Measurements from ENCODE around the gene PKP2.

PKP2 gene

DNA sequence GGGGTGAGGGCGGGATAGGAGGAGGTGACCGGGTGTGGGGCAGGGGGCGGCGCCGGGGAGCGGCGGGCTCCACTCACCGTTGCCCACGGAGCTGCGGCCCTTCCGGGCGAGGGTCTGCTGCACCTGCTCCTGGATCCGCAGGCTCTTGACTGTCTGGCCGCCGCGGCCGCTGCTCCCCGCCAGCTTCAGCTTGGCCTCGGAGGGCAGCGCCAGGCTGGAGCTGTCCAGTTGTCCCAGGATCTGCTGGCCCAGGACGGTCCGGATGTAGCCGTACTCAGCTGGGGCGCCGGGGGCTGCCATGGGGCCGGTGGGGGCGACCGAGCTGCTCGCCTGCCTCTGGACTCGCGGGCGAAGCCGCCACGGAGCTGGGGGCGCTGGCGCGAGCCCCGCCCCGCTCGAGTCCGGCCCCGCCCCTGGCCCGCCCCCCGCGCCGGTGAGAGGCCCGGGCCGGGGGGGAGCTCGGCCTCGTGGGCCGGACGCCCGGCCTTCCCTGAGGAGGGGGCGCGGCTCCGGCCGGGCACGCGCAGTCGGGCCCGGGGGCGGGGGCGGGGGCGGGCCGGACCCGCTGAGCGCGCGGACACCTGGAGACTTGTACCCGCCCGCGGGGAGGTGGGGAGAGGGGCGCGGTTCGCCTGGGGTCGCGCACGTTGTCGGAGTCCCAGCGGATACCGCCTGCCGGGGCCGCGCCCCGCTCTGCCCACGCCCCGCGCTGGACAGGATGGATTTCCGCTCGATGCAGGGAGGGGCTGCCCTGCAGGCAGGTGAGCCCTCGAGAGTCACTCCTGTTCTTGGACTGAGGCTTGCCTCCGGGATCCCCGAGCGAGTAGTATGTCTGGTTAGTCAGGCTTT, at the start of gene PKP2:
Gene PKP2, minus strand, starts transcription at position 346 of the 849 bp plus-strand sequence. Its CDS starts 46 bp downstream, at position 300.
- DNase-seq (ENCODE audit: low spot score), result peak; percentile 2

DNA sequence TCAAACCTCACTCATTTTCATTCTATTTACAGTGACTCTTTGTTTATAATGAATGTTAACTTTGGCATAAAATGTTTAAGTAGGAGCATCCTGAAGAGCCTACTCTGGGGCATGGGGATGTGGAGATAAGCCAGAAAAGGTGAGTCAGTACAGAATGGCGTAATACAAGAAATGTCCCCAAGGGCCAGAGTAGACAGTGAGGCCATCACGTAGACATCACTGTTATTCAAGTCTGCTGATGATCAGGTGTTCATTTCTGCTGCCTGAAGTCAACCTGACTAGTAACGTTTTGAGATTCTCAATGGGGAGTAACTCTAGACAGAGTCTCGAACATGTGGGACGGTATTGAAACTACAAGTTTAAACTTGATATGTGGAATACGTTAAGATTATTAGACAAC, 47.6 kb upstream of the PKP2 start:
- no peak for DNase-seq (ENCODE audit: low spot score)

DNA sequence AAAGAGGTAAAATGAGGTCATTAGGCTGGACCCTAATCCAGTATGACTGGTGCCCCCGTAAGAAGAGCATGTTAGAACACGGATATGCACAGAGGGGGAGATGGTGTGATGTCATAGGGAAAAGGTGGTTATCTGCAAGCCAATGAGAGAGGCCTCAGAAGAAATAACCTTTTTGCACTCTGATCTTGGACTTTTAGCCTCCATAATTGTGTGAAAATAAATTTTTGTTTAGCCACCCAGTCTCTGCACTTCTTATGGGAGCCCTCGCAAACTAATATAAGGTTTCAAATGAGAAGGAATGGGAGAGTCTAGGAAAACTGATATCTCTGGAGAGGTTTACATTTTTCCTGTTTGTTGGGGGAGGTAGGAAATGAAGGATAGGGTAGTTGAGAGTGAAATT, 43.2 kb upstream of the PKP2 start:
- no peak for DNase-seq (ENCODE audit: low spot score)

DNA sequence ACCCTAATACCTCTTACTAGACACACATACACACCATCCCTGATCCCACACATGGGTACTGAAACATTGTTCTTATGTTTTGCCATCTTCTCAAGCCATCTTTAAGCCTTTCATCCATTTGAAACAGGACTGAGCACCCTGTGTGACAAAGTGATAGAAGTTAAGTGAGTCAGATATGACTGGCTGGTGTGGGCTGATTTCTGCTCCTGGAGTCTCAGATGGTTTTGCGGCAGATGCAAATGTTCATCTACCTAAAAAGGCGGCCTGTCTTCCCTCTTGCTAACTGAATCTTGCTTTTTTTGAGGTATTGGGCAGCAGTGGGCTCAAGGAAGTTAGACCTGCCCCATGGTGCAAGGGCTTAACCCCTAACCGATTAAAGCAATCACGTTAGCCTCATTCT, 30.4 kb upstream of the PKP2 start:
- DNase-seq (ENCODE audit: low spot score), result no peak

DNA sequence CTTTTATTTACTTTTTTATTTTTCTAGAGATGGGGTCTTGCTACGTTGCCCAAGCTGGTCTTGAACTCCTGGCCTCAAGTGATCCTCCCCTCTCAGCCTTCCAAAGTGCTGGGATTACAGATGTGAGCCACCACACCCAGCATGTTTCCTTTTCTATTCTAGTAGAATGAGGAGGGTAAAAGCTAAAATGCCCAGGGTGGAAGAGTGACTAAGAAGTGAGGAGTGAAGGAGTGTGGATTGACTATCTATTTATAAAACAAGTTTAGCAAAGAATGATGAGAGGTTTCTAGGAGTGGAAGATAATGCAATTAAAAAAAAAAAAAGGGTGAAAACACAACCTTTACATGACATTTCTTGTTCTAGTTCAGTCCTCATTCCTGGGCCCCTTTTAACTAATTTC, 29.8 kb upstream of the PKP2 start:
- DNase-seq (ENCODE audit: low spot score), result no peak

DNA sequence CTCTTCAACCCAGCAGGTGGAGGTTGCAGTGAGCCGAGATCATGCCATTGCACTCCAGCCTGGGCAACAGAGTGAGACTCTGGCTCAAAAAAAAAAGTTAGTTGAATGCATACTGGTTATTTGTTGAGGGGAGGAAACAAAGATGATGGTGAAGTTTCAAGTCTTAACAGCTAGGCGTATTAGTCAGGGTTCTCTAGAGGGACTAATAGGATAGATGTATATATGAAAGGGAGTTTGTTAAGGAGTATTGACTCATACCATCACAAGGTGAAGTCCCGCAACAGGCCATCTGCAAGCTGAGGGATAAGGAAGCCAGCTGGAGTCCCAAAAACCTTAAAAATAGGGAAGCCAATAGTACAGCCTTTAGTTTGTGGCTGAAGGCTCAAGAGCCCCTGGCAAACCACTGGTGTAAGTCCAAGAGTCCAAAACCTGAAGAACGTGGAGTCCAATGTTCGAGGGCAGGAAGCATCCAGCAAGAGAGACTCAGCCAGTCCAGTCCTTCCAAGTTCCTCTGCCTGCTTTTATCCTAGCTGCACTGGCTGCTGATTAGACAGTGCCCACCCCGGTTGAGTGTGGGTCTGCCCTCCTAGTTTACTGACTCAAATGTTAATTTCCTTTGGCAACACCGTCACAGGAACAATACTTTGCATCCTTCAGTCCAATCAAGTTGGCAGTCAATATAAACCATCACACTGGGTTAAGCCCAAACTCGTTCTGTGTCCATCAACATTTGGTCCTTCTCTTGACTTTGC, 26.1 kb upstream of the PKP2 start:
- no peak for DNase-seq (ENCODE audit: low spot score)

DNA sequence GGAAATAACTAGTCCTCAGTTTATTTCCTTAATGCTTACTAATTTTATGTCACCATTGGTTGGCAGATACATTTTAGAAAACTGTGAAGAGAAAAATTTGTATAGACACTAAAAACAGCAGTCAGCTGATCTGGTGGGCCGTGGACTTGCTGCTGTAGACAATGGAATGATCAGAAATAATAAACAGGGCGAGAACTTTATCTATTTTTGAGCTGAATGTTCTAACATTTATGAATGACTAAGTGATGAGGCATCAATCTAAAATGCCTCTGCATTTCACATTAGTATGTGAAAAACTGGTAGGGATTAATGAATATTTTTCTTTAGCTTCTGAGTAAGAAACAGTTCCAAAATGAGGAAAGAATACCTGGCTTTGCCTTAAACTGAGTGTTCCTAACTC, 24.8 kb upstream of the PKP2 start:
- no peak for DNase-seq (ENCODE audit: low spot score)

DNA sequence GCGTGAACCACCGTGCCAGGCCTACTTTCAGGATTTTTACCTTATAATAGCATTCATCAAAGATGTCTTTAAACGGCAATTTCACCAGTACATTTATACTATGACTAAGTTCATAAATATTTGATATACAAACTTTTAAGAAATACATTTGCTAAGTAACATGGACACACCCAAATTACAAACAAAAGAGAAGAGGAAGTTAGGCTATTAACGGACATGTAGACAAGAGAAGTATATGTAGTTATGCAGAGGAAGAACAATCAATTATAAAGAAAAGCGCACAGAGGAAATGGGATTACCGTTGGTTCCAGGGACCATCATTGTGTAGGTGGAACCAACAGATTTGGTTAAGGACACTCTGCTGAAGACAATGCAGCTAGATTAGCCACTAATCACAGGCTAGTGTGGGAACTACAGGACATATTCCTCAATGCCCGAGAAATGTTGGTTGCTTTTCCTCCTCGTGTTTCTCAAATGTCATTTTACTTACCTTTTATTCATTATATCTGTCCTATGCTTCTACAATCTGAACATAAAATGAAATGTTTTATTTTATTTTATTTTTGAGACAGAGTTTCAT, 24.0 kb upstream of the PKP2 start:
- DNase-seq (ENCODE audit: low spot score), result no peak

DNA sequence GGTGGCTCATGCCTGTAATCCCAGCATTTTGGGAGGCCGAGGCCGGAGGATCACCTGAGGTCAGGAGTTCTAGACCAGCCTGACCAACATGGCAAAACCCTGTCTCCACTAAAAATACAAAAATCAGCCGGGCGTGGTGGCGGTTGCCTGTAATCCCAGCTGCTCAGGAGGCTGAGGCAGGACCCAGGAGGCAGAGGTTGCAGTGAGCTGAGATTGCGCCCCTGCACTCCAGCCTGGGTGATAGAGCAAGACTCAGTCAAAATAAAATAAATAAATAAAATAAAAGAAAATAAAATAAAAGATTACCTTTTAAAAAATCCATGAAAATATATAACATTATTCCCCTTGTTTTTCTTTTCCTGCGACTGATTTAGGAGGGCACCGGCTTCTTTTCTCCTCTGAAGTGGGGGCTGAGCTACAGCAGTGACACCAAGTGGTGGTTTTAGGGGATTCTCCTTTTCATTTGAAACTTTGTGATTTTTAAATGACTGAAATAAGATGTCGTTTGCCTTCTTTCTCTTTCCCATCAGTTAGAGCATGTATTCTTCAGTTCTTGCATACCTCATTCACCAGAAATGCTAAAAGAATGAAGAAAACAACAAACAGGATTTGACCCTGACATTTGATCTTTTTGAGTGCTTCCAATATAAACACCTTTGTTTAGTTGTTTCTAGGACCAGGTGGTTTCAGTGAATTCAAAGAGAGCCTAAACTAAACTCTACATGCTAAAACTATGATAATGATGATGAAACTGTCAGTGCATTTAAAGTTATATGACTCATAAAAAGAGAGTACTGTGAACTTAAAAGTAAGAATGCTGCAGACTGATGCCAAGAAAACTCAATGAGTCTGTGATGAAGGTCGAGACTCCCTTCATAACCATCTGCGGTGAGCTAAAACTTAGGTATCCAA, 22.6 kb upstream of the PKP2 start:
- DNase-seq (ENCODE audit: low spot score), result no peak

DNA sequence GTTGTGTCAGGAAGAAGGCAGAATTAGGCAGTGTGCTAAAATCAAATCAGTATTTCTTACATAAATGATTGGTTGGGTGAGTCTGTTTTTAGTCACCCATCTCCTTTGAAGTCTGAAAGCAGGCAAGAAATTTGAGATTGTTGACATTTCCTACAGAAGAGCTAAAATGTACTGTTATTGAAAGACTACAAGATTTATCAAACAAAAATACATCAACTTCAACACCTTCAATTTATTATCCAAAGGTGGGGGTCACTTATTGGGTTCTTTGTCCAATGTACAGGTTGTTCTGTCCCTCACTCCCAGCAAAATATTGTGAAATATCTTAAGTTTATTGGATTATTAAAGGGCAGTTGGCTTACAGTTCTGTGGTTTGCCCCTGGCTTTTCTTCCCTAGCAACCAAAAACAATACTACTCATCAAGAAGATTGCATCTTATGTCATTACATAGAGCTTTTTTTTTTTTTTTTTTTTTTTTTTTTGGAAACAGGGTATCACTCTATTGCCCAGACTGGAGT, 20.6 kb upstream of the PKP2 start:
- DNase-seq (ENCODE audit: low spot score), result no peak

DNA sequence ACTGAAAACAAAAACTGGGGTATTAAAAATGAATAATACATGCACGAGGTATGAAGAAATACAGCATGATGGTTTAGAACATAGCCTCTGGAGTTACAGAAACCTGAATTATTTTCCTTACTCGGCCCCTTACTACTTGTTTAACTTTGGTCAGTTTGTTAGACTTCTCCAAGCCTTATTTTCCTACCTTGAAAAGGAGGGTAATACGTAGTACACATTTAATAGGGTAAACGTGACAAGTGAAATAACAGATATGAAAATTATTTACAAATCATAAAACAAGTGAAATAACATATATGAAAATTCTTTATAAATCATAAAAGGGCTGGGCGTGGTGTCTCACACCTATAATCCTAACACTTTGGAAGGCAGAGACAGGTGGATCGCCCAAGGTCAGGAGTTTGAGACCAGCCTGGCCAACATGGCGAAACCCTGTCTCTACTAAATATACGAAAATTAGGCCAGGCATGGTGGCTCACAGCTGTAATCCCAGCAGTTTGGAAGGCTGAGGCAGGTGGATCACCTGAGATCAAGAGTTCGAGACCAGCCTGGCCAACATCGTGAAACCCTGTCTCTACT, 11.4 kb upstream of the PKP2 start:
- no peak for DNase-seq (ENCODE audit: low spot score)

DNA sequence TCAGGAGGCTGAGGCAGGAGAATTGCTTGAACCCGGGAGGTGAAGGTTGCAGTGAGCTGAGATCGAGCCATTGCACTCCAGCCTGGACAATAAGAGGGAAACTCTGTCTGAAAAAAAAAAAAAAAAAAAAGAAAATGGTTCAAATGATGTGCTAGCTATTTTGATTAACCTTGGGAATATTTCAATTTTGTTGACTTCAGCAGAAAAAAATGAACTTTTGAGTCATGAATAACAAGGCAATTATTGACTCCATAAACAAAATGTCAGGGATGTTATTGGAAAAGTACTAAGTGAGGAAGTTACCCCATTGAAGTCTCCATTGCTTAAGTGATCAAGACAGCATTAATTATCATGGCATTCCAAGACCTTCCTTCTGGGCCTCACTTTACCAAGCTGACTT, 10.6 kb upstream of the PKP2 start:
- no peak for DNase-seq (ENCODE audit: low spot score)

DNA sequence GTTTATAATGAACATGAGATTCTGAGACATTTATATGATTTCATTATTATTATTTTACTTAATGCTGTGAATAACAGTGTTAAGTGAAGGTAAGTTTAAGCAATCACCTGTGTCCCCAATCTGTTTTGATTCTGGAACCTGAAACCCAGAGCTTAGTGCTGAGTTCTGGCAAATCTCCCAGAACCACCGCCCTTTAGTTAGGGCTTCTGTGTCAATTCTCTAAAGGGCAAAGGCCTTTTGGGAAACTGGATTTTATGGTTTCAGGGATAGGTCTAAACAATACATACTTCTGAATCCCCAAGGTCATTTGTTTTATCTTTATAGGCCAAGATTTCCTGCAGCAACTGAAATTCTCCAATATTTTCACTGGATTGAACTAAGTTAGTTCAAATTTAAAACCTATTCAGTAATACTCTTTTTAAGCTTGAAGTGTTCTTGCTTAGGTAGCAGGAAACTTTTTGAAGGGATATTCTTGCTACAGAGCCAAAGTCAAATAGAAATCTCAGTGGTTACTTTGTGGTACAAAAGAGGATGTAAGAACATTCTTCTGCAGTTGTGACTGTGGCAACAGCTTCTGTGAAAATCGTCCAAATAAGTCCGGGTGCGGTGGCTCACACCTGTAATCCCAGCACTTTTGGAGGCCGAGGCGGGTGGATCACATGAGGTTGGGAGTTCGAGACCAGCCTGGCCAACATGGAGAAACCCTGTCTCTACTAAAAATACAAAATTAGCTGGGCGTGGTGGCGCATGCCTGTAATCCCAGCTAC, 10.0 kb upstream of the PKP2 start:
- DNase-seq (ENCODE audit: low spot score), result no peak

DNA sequence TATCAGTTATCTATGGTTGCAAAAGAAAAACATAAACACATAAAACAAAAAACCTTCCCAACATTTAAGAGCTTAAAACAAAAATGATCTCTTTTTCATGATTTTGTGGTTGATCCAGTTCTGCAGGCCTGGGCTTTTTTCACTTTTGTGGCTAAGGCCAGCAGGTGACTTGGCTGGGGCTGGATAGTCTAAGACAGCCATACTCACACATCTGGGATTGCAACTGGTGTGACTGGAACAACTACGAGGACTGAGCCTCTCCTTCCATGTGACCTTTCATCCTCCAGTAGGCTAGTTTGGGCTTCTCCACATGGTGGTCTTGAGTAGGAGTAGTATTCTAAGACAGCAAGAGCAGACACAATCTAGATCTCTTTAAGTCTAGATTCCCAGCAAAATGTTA, 7.2 kb upstream of the PKP2 start:
- no peak for DNase-seq (ENCODE audit: low spot score)

DNA sequence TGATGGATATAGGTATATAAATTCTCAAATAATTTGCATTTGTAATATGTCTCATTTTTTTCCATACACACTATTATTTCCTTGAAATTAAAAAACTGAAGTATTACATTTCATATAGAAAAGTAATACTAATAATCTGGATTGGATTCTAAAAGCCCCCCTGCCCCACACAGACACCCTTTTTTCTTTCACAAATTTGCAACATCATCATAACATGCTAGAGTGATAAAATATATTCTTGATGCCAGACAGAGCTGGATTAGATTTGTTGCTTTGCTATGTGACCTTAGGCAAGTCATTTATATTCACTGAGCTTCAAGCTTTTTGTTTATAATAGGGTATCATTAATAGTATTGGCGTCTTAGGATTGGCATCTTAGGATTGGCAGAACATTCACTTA, 6.7 kb upstream of the PKP2 start:
- DNase-seq (ENCODE audit: low spot score), result no peak

DNA sequence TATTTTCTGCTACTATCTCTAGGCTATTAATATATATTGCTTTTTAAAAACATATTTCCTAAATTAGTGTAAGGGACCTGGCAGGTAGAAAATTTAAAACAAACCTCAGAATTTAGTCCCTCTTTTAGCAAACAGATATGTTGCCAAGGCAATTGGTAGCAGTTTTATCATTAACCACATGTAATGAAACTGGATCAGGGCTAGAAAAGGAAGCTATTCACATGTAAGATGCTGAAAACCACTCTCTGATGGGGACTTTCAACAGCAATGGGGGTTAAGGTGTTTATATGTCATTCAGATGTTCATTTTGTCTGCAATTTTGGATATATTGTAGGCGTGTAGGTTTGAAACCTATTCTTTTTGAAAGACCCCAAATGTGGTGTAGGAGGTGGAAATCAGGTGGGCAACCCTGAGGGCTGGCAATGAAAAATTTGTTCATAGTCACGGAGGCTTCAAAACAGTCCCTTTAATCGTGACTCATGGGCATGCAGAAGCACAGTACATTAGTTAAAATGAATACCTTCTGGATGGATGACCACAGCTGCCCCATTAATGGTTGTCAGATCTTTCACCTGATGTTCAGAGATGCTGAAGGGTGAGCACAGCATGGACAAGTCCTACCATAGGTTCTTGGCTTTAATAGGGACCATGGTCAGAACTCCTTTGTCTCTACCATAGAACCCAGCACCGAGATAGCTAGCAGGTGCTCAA, 5.9 kb upstream of the PKP2 start:
- no peak for DNase-seq (ENCODE audit: low spot score)

DNA sequence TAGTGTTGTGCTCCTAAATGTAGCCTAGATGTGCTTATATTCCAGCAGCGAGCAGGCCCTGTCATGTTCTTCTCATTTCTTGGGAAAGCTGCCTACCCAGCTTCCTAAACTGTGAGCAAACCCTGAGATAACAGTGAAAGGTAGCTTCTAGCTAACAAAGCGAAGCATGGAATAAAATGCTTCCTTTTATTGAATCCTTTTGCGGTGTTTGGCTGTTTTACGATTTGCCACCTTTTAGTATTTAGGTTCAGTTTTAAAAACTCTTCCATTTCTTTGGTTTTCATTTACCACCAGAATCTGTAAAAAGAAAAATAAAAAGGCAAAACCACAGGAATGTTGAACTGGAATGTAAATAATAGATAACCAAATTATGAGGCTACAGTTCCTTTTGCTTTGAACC, 5.0 kb upstream of the PKP2 start:
- no peak for DNase-seq (ENCODE audit: low spot score)

DNA sequence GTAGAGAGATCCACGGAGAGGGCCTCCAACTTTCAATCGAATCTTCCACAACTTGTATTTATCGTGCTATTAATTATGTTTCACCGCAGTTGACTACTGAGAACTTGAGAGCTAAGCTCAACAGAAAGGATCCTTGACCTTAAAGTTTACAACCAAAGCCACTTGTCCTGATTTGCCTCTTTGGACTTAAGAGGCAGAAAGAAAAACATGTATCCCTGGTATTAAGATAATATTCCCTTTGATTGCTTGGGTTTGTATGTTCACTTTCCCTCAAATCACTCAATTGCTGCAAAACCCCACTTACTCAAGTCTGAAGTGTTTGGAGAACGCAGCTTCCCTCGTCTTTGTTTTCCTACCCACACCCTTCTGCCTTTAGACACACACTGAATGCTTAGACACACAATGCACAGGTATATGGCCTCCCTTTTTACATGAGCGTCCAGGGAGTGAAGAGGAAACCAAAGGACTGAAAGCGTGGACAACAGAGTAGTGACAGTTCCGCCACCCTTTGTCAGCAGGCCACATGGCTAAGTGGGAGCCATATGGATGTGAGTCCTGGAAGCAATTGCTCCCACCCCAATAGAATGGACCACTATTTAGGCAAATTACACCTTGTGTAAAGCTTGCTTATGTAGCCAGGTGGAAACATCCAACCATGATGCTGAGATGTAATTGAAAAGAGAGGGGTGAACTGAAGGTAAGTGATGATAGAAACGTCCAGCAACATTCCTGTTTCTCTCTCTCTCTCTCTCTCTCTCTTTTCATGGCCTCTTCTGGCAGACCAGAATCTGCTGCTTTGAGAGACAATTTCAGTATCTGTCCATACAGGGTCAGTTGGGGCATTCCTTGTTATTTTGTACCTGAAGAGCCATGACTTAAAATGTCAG, 1.4 kb upstream of the PKP2 start:
- no peak for DNase-seq (ENCODE audit: low spot score)

DNA sequence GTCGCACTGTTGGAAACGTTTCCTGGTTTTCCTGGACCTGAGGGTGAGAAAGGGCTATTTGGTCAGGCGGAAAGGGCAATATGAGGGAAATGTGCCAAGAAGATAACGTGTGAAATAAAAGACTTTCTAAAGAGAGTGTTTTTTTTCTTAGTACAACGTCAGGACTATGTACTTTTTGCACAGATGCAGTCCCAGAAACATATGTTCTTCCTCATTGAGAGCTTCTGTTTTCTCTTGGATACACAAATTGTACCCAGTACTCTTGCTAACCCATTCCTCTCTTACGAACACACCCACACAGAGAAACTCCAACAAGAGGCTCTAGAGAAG, 669 bp upstream of the PKP2 start:
- DNase-seq (ENCODE audit: low spot score), result no peak

Data from CD4-positive, alpha-beta T cell treated with Interleukin-6 at 100 ng/mL for 8 hours (primary cell).